Testis (tissue), 2 donors: ENCODE data around the gene NTM.

Experiments used
- CTCF ChIP-seq, 3 experiments: fragments of 450-650 bp in 2 of 3; fragments of 200-600 bp in 1 of 3; sonication (generic) in 1 of 3; IDR thresholded peaks; one replicate each; pipeline ENCODE4 v1.5.1; 2016 to 2019; ENCODE audit warnings: antibody characterized with exemption in 3 of 3, mild to moderate bottlenecking in 2 of 3, moderate library complexity in 1 of 3
- POLR2A ChIP-seq: fragments of 450-650 bp; IDR thresholded peaks from one replicate; pipeline ENCODE4 v1.6.1; 2017; ENCODE audit warnings: antibody characterized with exemption, mild to moderate bottlenecking, moderate library complexity

DNA sequence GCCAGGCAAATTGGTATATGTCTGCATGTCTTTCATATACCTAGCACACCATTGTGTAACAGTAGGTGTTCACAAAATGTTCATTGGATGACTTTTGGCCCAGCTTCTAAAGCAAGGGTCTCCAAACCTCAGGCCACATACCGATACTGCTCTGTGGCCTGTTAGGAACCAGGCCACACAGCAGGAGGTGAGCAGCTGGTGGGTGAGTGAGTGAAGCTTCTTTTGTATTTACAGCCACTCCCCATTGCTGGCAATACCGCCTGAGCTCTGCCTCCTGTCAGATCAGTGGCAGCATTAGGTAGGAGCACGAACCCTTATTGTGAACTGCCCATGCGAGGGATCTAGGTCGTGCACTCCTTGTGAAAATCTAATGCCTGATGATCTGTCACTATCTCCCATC is 836.6 kb downstream of the NTM start:
- no peak for TF ChIP-seq CTCF (IDR thresholded peaks at IDR 0.05)
- no peak for TF ChIP-seq POLR2A
